GM19438 (cell line): ENCODE results near the gene SCG3.
"Not testable (repeated sequence)": the region's sequence is repeated elsewhere in the genome, so short reads cannot be mapped to it uniquely, and the experiment has no call there.

Experiments used
- ATAC-seq: cut with Tn5 transposase; IDR thresholded peaks from one replicate; pipeline ENCODE4 v1.9.1; 2021; ENCODE audit warnings: low read depth; ENCODE audit not compliant: unreplicated experiment

Gene SCG3

GRCh38 chr15:51681303-51681963, at the start of gene SCG3:
Gene SCG3 (plus strand): TSS chr15:51681503. CDS start chr15:51681756, 253 bp downstream.
- no peak for ATAC-seq

DNA sequence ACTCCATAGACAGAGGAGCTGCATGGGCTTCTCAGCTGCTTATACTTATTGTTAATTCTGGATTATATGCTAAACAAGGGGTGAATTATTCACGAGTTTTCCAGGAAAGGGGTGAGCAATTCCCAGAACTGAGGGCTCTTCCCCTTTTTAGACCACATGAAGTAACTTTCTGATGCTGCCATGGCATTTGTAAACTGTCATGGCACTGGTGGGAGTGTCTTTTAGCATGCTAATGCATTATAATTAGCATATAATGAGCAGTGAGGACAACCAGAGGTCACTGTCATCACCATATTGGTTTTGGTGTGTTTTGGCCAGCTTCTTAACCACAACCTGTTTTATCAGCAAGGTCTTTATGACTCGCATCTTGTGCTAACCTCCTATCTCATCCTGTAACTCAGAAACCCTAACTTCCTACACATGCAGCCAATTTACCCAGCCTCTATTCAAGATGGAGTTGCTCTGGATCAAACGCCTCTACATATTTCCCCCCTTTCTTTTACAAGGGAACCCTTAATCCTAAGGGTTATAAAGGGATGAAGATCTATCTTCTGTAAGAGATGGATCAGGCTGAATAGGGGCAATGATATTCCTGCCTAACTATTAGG, 46.6 kb upstream of the SCG3 start:
- no peak for ATAC-seq

GRCh38 chr15:51641490-51642130, 39.7 kb upstream of the SCG3 start:
- no peak for ATAC-seq

- no peak for ATAC-seq
These were observed 38.6 kb upstream of the SCG3 start for GRCh38 chr15:51642696-51643095.

DNA sequence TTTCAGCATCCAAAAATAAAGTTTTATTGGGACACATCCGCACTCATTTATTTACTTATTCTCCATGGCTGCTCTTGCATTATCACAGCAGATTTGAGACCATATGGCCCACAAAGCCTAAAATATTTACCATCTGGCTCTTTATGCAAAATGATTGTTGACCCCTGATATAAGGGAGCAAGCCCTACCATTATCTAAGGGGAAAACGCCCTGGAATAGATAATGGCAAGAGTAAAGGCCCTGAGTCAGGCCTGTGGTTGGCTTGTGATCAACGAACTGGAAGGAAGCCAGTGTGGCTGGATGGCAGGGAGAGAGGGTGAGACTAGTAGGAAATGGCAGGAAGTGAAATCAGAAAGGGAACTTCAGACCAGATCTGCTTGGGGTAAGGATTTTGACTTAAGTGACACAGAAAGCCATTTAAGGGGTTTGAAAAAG, 34.2 kb upstream of the SCG3 start:
- ATAC-seq: no peak

GRCh38 chr15:51648101-51648500, 33.2 kb upstream of the SCG3 start:
- ATAC-seq: not testable (repeated sequence)

DNA sequence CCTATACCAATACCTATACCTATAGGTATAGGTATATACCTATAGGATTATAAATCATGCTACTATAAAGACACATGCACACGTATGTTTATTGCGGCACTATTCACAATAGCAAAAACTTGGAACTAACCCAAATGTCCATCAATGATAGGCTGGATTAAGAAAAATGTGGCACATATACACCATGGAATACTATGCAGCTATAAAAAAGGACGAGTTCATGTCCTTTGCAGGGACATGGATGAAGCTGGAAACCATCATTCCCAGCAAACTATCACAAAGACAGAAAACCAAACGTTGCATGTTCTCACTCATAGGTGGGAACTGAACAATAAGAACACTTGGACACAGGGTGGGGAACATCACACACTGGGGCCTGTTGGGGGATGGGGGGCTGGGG, 32.7 kb upstream of the SCG3 start:
- not testable (repeated sequence) for ATAC-seq

- no peak for ATAC-seq
These were observed 31.4 kb upstream of the SCG3 start for GRCh38 chr15:51649659-51650521.

DNA sequence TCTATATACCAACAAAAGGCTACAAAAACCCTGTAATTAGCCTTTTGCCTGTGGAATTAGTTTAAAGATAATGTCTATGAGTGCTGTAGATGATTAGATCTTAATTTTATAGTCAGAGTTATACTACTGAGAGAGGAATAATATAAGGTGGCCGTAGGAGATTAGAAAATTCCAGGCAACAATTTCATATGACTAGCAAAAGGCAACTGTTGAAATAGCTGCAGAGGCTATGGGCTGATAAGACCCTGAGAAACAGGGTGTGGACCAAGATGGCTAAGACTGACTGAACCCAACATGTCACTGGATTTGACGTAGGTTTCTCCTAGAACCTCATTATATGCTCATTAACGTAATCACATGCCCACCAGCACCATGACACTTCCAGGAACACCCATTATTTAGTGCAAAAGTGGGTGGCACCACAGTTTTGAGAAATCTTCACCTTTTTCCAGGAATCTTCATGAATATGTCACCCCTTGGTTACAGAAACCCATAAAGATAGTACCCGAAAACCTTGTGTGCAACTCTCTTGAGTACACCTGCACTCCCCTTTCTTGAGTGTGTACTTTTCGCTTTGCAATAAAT, 29.1 kb upstream of the SCG3 start:
- no peak for ATAC-seq

- ATAC-seq: not testable (repeated sequence)
These were observed 25.8 kb upstream of the SCG3 start for GRCh38 chr15:51655401-51656057.

- ATAC-seq: no peak
These were observed 22.6 kb upstream of the SCG3 start for GRCh38 chr15:51658664-51659063.

- ATAC-seq: no peak
These were observed 20.2 kb upstream of the SCG3 start for GRCh38 chr15:51661072-51661471.

- ATAC-seq: no peak
These were observed 13.8 kb upstream of the SCG3 start for GRCh38 chr15:51667478-51667877.

- ATAC-seq: no peak
These were observed 12.9 kb upstream of the SCG3 start for GRCh38 chr15:51668446-51668845.

DNA sequence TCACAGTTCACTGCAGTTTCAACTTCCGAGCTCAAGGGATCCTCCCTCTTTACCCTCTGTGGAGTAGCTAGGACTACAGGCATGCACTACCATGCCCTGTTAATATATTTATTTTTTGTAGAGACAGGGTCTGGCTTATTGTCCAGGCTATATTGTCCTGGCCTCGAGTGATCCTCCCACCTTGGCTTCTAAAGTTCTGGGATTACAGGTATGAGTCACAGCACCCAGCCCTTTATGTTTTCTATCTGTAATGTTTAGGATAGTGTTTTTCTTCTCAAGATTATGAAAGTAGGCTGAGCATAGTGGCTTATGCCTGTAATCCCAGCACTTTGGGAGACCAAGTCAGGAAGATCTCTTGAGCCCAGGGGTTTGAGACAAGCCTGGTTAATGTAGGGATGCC, 11.9 kb upstream of the SCG3 start:
- no peak for ATAC-seq

DNA sequence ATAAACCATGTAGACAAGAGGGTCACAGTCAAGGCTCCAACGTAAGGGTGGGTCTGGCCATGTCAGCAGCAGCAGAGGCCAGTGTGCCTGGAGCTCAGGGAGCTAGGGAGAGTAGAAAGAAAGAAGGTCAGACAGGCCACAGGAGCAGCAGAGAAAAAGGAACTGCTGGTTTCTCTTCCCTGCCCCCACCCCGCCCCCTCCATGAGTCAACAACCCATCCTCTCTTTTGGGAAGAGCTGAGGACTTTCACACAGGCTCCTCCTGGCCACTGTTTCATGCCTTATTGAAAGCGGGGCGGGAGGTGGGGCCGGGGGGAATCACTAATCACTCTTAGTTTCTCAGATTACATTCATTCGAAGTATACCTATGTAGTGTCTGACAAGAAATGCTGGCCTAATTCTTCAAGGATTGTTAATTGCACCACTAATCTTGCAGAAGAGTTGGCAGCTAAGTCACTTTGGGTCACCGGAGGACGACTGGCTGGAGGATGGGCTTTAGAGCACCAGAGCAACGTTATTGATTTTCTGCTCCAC, 9.1 kb upstream of the SCG3 start:
- no peak for ATAC-seq

- no peak for ATAC-seq
These were observed 8.1 kb upstream of the SCG3 start for GRCh38 chr15:51672913-51673857.

GRCh38 chr15:51675234-51675633, 6.1 kb upstream of the SCG3 start:
- no peak for ATAC-seq

DNA sequence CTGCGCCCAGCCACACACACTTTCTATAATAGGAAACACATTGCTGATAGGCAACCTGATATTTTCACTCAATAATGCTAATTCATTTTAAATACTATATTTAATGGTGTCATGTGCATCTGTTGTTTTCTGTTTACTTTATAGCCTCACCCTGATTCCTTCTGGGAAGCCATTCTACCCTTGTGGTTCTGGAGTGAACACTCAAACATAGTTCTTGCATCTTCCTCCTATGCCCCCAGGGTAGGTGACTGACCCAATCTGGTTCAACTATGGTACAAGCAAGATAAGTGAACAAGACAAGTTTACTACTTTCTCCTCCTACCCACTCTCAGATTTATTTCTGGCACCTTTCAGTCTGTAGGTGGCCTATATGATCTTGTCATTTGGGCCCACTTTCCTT, 4.3 kb upstream of the SCG3 start:
- no peak for ATAC-seq
